Duodenal mucosa (tissue), 2 donors: ENCODE results near the gene HOXD8.

ENCODE experiments used
- H3K27ac ChIP-seq: one replicate; pipeline ENCODE4 v1.7.0; 2013; ENCODE audit warnings: low read depth, low read length
- H3K27me3 ChIP-seq, 2 donors: one replicate each; pipeline ENCODE4 v1.7.0; 2013; ENCODE audit warnings: low read length in 2 of 2, control low read depth in 1 of 2; ENCODE audit not compliant: insufficient read depth in 2 of 2, control insufficient read depth in 1 of 2
- H3K36me3 ChIP-seq, 2 donors: one replicate each; pipeline ENCODE4 v1.7.0; 2013; ENCODE audit warnings: low read length in 2 of 2, control low read depth in 1 of 2; ENCODE audit not compliant: insufficient read depth in 2 of 2, control insufficient read depth in 1 of 2
- H3K4me1 ChIP-seq, 2 donors: one replicate each; pipeline ENCODE4 v1.7.0; 2013; ENCODE audit warnings: low read length in 2 of 2, control low read depth in 1 of 2; ENCODE audit not compliant: insufficient read depth in 2 of 2, control insufficient read depth in 1 of 2
- H3K4me3 ChIP-seq, 2 donors: one replicate each; pipeline ENCODE4 v1.7.0; 2013; ENCODE audit warnings: low read length in 2 of 2, low read depth in 1 of 2
- H3K9ac ChIP-seq, 2 donors: one replicate each; pipeline ENCODE4 v1.7.0; 2013; ENCODE audit warnings: low read length in 2 of 2, low read depth in 1 of 2
- H3K9me3 ChIP-seq, 2 donors: one replicate each; pipeline ENCODE4 v1.7.0; 2013; ENCODE audit warnings: low read length in 2 of 2, control low read depth in 1 of 2; ENCODE audit not compliant: control insufficient read depth in 1 of 2

HOXD8 gene

GRCh38 chr2:176097820-176098365 lies 31.6 kb upstream of the HOXD8 start:
- Histone ChIP-seq H3K4me1 (peaks cover 13 to 24% of the 10 kb centered on the region in 2 donors), H3K27me3 (peaks cover 97% of the 10 kb centered on the region in 2 donors), H3K9ac (no peak overlapping the region), H3K9me3 (no peaks in the 10 kb centered on the region), H3K4me3 (peak overlapping the region; percentile 67 to 70), H3K36me3 (no peaks in the 10 kb centered on the region), H3K27ac (no peak overlapping the region)

GRCh38 chr2:176098366-176099158 lies 30.9 kb upstream of the HOXD8 start:
- Histone ChIP-seq H3K9ac (no peak overlapping the region), H3K4me3 (no peak overlapping the region), H3K27ac (no peak overlapping the region)

GRCh38 chr2:176099159-176099727 lies 30.3 kb upstream of the HOXD8 start:
- Histone ChIP-seq H3K27ac (no peak overlapping the region), H3K9ac (no peak overlapping the region), H3K9me3 (no peaks in the 10 kb centered on the region), H3K36me3 (no peaks in the 10 kb centered on the region), H3K4me1 (peaks cover 5 to 18% of the 10 kb centered on the region in 2 donors), H3K4me3 (no peak overlapping the region), H3K27me3 (peaks cover 96 to 98% of the 10 kb centered on the region in 2 donors)

More at GRCh38 chr2:176098366-176099158, 30.9 kb upstream of the HOXD8 start:
- Histone ChIP-seq H3K4me1 (peaks cover 8 to 18% of the 10 kb centered on the region in 2 donors), H3K27me3 (peaks cover 96 to 98% of the 10 kb centered on the region in 2 donors), H3K36me3 (no peaks in the 10 kb centered on the region), H3K9me3 (no peaks in the 10 kb centered on the region)

- Histone ChIP-seq H3K27me3 (peaks cover 96 to 98% of the 10 kb centered on the region in 2 donors), H3K36me3 (no peaks in the 10 kb centered on the region), H3K4me3 (no peak within 1 kb of the TSS), H3K9me3 (no peaks in the 10 kb centered on the region), H3K4me1 (peaks cover 5 to 18% of the 10 kb centered on the region in 2 donors), H3K27ac (no peak within 1 kb of the TSS), H3K9ac (no peak within 1 kb of the TSS)
These were observed 29.6 kb upstream of the HOXD8 start, which contains the start of gene HOXD12 for GRCh38 chr2:176099728-176100546. Gene HOXD12, plus strand, starts transcription at chr2:176099795. Its CDS starts 7 bp downstream, at chr2:176099802.

- Histone ChIP-seq H3K4me3 (no peak overlapping the region), H3K9me3 (no peaks in the 10 kb centered on the region), H3K27ac (no peak overlapping the region), H3K36me3 (no peaks in the 10 kb centered on the region), H3K9ac (no peak overlapping the region), H3K4me1 (peaks cover 5 to 18% of the 10 kb centered on the region in 2 donors), H3K27me3 (peaks cover 96 to 98% of the 10 kb centered on the region in 2 donors)
These were observed 28.9 kb upstream of the HOXD8 start for GRCh38 chr2:176100547-176101140.

- H3K9ac ChIP-seq, result no peak overlapping the region
- peaks cover 5 to 17% of the 10 kb centered on the region in 2 donors for H3K4me1 ChIP-seq
These were observed 28.2 kb upstream of the HOXD8 start for GRCh38 chr2:176101216-176101830.

GRCh38 chr2:176101842-176102241 lies 27.7 kb upstream of the HOXD8 start:
- Histone ChIP-seq H3K27me3 (peaks cover 94 to 98% of the 10 kb centered on the region in 2 donors), H3K4me1 (peaks cover 3 to 12% of the 10 kb centered on the region in 2 donors), H3K36me3 (no peaks in the 10 kb centered on the region)

More at GRCh38 chr2:176101216-176101830, 28.2 kb upstream of the HOXD8 start:
- H3K27ac ChIP-seq, result no peak overlapping the region
- H3K4me3 ChIP-seq, result no peak overlapping the region
- no peaks in the 10 kb centered on the region for H3K9me3 ChIP-seq
- H3K36me3 ChIP-seq, result no peaks in the 10 kb centered on the region
- peaks cover 97 to 98% of the 10 kb centered on the region in 2 donors for H3K27me3 ChIP-seq

GRCh38 chr2:176102309-176102866 lies 27.1 kb upstream of the HOXD8 start:
- no peak overlapping the region for H3K9ac ChIP-seq
- H3K9me3 ChIP-seq, result no peaks in the 10 kb centered on the region
- no peaks in the 10 kb centered on the region for H3K36me3 ChIP-seq
- H3K27ac ChIP-seq, result no peak overlapping the region
- no peak overlapping the region for H3K4me3 ChIP-seq
- H3K4me1 ChIP-seq, result peaks cover 0 to 11% of the 10 kb centered on the region in 2 donors
- H3K27me3 ChIP-seq, result peaks cover 93 to 97% of the 10 kb centered on the region in 2 donors

More at GRCh38 chr2:176101842-176102241, 27.7 kb upstream of the HOXD8 start:
- Histone ChIP-seq H3K9me3 (no peaks in the 10 kb centered on the region), H3K9ac (no peak overlapping the region), H3K27ac (no peak overlapping the region), H3K4me3 (no peak overlapping the region)

- no peaks in the 10 kb centered on the region for H3K9me3 ChIP-seq
- H3K27ac ChIP-seq, result no peak overlapping the region
- H3K4me3 ChIP-seq, result no peak overlapping the region
- peaks cover 0 to 5% of the 10 kb centered on the region in 2 donors for H3K4me1 ChIP-seq
- H3K36me3 ChIP-seq, result no peaks in the 10 kb centered on the region
- H3K9ac ChIP-seq, result no peak overlapping the region
- peaks cover 86 to 92% of the 10 kb centered on the region in 2 donors for H3K27me3 ChIP-seq
These were observed 26.3 kb upstream of the HOXD8 start for GRCh38 chr2:176103194-176103593.
